ENCODE results near the gene WSCD2. TPM values are rescaled to one million over a fixed set of nuclear protein-coding genes. Genes with fewer than 3 reads are reported as not detected.

WSCD2 gene
- total RNA-seq, 2 donors from 2014 or later, result 6.5 to 6.7 TPM

DNA sequence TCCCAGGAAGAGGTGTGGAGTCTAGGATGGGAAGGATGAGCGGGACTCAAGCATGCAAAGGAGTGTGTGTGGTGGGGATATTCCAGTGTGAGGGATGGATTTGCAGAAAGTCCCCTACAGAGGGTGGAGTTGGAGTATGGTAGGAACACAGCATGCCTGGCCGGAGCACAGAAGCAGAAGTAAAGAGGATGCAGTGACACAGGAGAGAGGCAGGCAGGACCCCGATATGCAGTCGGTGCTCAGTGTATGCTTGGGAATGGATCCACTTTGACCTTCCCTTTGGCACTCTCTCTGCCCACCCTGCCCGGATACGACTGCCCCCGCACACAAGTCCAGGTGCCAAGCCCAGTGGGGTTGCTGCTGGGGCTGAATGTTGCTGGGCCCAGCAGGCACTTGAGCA lies 21.3 kb downstream of the WSCD2 start:
- Histone ChIP-seq H3K27ac (no peak overlapping the region), H3K4me3 (no peak overlapping the region), H3K27me3 (replicated peaks; ENCODE audit: insufficient read depth) (no peaks in the 10 kb centered on the region), H3K4me1 (replicated peaks) (no peaks in the 10 kb centered on the region), H3K36me3 (no peaks in the 10 kb centered on the region), H3K9me3 (no peaks in the 10 kb centered on the region)
- no peak for DNase-seq (ENCODE audit: low spot score)
- intact Hi-C loops (cut with DNase I), result no loop called here
- TF ChIP-seq POLR2A (IDR thresholded peaks at IDR 0.05), result no peak
- TF ChIP-seq, protein P1, sequence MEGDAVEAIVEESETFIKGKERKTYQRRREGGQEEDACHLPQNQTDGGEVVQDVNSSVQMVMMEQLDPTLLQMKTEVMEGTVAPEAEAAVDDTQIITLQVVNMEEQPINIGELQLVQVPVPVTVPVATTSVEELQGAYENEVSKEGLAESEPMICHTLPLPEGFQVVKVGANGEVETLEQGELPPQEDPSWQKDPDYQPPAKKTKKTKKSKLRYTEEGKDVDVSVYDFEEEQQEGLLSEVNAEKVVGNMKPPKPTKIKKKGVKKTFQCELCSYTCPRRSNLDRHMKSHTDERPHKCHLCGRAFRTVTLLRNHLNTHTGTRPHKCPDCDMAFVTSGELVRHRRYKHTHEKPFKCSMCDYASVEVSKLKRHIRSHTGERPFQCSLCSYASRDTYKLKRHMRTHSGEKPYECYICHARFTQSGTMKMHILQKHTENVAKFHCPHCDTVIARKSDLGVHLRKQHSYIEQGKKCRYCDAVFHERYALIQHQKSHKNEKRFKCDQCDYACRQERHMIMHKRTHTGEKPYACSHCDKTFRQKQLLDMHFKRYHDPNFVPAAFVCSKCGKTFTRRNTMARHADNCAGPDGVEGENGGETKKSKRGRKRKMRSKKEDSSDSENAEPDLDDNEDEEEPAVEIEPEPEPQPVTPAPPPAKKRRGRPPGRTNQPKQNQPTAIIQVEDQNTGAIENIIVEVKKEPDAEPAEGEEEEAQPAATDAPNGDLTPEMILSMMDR (IDR thresholded peaks at IDR 0.05), result no peak
- no peak for TF ChIP-seq POLR2AphosphoS5 (IDR thresholded peaks at IDR 0.05)
- WGBS, result 91% methylated on average over 7 of the region's 7 CpGs

GRCh38 chr12:108151533-108152169 lies 22.6 kb downstream of the WSCD2 start:
- no peaks in the 10 kb centered on the region for H3K36me3 ChIP-seq
- TF ChIP-seq, protein P1 (IDR thresholded peaks at IDR 0.05), result no peak
- TF ChIP-seq POLR2AphosphoS5 (IDR thresholded peaks at IDR 0.05) (no peak), POLR2A (IDR thresholded peaks at IDR 0.05) (no peak)
- WGBS, result 57% methylated on average over 12 of the region's 12 CpGs
- no peak for DNase-seq (ENCODE audit: low spot score)
- no peaks in the 10 kb centered on the region for H3K9me3 ChIP-seq
- H3K4me1 ChIP-seq (replicated peaks), result no peaks in the 10 kb centered on the region
- H3K27me3 ChIP-seq (replicated peaks; ENCODE audit: insufficient read depth), result no peaks in the 10 kb centered on the region
- intact Hi-C loops (cut with DNase I), result no loop called here
- H3K27ac ChIP-seq, result no peak overlapping the region
- H3K4me3 ChIP-seq, result no peak overlapping the region

DNA sequence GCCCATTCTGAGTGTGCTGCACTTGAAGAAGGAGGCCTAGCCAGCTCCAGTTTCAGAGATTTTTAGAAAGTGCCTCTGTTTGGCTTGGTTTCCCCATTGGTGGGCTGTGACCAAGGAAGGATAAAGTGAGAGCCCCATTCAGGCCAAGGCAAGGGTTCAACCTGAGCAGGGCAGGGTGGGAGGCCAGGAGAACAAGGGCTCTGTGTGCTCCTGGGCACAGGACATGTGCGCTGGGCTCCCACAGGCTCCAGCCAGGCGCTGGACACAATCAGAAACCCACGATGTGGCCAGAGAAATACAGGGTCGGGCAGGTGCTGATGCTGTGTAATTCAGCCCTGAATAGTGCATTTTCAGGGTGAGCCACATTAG lies 23.1 kb downstream of the WSCD2 start:
- Histone ChIP-seq H3K9me3 (no peaks in the 10 kb centered on the region), H3K27ac (no peak overlapping the region), H3K27me3 (replicated peaks; ENCODE audit: insufficient read depth) (no peaks in the 10 kb centered on the region), H3K36me3 (no peaks in the 10 kb centered on the region), H3K4me1 (replicated peaks) (no peaks in the 10 kb centered on the region), H3K4me3 (no peak overlapping the region)
- TF ChIP-seq POLR2AphosphoS5 (IDR thresholded peaks at IDR 0.05) (no peak), POLR2A (IDR thresholded peaks at IDR 0.05) (no peak)
- TF ChIP-seq, protein P1 (IDR thresholded peaks at IDR 0.05), result no peak
- DNase-seq (ENCODE audit: low spot score), result no peak
- 74% methylated on average over 4 of the region's 4 CpGs for WGBS
- intact Hi-C loops (cut with DNase I), result no loop called here

DNA sequence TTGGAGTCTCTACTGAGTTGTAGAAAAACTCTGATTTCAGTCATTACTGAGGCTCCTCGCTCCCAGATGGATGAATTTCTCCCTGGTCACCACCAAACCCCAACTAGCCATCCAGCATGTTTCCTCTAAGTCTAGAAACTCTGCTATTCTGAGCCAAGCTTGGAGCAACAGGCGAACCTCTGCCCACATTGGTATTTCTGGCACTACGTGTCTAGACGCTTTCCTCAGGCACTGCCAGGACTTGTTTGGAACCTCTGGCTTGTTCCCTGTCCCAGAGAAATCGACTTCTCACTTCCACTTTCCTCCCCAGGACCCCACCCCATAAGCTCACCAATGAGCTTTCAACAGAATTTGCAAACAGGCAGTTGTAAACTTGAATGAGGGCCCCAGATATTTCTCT lies 27.6 kb downstream of the WSCD2 start:
- Histone ChIP-seq H3K36me3 (no peaks in the 10 kb centered on the region), H3K27ac (no peak overlapping the region), H3K4me3 (no peak overlapping the region), H3K4me1 (replicated peaks) (no peaks in the 10 kb centered on the region), H3K27me3 (replicated peaks; ENCODE audit: insufficient read depth) (no peaks in the 10 kb centered on the region), H3K9me3 (no peaks in the 10 kb centered on the region)
- intact Hi-C loops (cut with DNase I), result no loop called here
- no peak for TF ChIP-seq POLR2A (IDR thresholded peaks at IDR 0.05)
- no peak for TF ChIP-seq POLR2AphosphoS5 (IDR thresholded peaks at IDR 0.05)
- TF ChIP-seq, protein P1 (IDR thresholded peaks at IDR 0.05), result no peak
- DNase-seq (ENCODE audit: low spot score), result no peak
- WGBS, result 40% methylated on average over 5 of the region's 5 CpGs

GRCh38 chr12:108157870-108158459 lies 28.9 kb downstream of the WSCD2 start:
- no peaks in the 10 kb centered on the region for H3K4me1 ChIP-seq (replicated peaks)
- no peaks in the 10 kb centered on the region for H3K27me3 ChIP-seq (replicated peaks; ENCODE audit: insufficient read depth)
- intact Hi-C loops (cut with DNase I), result no loop called here
- no peak overlapping the region for H3K27ac ChIP-seq
- WGBS, result 66% methylated on average over 8 of the region's 8 CpGs
- H3K9me3 ChIP-seq, result no peaks in the 10 kb centered on the region
- no peak for TF ChIP-seq POLR2AphosphoS5 (IDR thresholded peaks at IDR 0.05)
- TF ChIP-seq, protein P1 (IDR thresholded peaks at IDR 0.05), result no peak
- no peak for TF ChIP-seq POLR2A (IDR thresholded peaks at IDR 0.05)
- H3K36me3 ChIP-seq, result no peaks in the 10 kb centered on the region
- DNase-seq (ENCODE audit: low spot score), result no peak
- no peak overlapping the region for H3K4me3 ChIP-seq

All from prostate gland (tissue), 2 donors.